ENCODE measurements around the gene MRPL33. TPM values are rescaled to one million over a fixed set of nuclear protein-coding genes. Genes with fewer than 3 reads are reported as not detected.
A peak's percentile ranks its signal among the peaks of the same experiment; 100 is the strongest.
"Not testable (repeated sequence)": the region's sequence is repeated elsewhere in the genome, so short reads cannot be mapped to it uniquely, and the experiment has no call there.

The MRPL33 gene
- total and polyA plus RNA-seq, 2 of the 13 experiments (the other 11 are each of a cell fraction or from before 2014, with no cell fraction given): 69.7 to 218 TPM

DNA sequence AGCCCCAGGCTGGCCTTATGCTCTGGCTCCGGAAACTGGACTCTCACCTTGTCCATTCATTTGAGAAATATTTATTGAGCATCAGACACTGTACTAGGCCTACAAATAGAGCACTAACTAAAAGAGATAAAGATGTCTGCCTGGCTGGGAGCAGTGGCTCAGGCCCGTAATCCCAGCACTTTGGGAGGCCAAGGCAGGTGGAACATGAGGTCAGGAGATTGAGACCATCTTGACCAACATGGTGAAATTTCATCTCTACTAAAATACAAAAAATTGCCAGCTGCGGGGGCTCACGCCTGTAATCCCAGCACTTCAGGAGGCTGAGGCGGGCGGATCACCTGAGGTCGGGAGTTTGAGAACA, 7.6 kb upstream of the MRPL33 start (continued):
- TF ChIP-seq, protein P1, sequence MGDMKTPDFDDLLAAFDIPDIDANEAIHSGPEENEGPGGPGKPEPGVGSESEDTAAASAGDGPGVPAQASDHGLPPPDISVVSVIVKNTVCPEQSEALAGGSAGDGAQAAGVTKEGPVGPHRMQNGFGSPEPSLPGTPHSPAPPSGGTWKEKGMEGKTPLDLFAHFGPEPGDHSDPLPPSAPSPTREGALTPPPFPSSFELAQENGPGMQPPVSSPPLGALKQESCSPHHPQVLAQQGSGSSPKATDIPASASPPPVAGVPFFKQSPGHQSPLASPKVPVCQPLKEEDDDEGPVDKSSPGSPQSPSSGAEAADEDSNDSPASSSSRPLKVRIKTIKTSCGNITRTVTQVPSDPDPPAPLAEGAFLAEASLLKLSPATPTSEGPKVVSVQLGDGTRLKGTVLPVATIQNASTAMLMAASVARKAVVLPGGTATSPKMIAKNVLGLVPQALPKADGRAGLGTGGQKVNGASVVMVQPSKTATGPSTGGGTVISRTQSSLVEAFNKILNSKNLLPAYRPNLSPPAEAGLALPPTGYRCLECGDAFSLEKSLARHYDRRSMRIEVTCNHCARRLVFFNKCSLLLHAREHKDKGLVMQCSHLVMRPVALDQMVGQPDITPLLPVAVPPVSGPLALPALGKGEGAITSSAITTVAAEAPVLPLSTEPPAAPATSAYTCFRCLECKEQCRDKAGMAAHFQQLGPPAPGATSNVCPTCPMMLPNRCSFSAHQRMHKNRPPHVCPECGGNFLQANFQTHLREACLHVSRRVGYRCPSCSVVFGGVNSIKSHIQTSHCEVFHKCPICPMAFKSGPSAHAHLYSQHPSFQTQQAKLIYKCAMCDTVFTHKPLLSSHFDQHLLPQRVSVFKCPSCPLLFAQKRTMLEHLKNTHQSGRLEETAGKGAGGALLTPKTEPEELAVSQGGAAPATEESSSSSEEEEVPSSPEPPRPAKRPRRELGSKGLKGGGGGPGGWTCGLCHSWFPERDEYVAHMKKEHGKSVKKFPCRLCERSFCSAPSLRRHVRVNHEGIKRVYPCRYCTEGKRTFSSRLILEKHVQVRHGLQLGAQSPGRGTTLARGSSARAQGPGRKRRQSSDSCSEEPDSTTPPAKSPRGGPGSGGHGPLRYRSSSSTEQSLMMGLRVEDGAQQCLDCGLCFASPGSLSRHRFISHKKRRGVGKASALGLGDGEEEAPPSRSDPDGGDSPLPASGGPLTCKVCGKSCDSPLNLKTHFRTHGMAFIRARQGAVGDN (CRISPR knock-in tag; IDR thresholded peaks at IDR 0.05): peak; percentile 30; the same call in 1 of the 2 replicates
- TF ChIP-seq ZNF878 (CRISPR knock-in tag; IDR thresholded peaks at IDR 0.05): 0 out of 2 replicates have a peak, but pooled peaks have one; percentile 18
- TF ChIP-seq ZNF577 (CRISPR knock-in tag; IDR thresholded peaks at IDR 0.05; ENCODE audit: borderline replicate concordance, low read depth): no peak
- no peak for TF ChIP-seq PRMT3 (CRISPR knock-in tag; IDR thresholded peaks at IDR 0.05; ENCODE audit: borderline replicate concordance, low read depth)
- TF ChIP-seq SOX13 (IDR thresholded peaks at IDR 0.05): no peak
- TF ChIP-seq SOX13 (CRISPR knock-in tag; conservative IDR thresholded peaks at IDR 0.05 in 1 of 2, IDR thresholded peaks at IDR 0.05 in 1 of 2): no peak
- TF ChIP-seq, protein P2, sequence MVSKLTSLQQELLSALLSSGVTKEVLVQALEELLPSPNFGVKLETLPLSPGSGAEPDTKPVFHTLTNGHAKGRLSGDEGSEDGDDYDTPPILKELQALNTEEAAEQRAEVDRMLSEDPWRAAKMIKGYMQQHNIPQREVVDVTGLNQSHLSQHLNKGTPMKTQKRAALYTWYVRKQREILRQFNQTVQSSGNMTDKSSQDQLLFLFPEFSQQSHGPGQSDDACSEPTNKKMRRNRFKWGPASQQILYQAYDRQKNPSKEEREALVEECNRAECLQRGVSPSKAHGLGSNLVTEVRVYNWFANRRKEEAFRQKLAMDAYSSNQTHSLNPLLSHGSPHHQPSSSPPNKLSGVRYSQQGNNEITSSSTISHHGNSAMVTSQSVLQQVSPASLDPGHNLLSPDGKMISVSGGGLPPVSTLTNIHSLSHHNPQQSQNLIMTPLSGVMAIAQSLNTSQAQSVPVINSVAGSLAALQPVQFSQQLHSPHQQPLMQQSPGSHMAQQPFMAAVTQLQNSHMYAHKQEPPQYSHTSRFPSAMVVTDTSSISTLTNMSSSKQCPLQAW (CRISPR knock-in tag; IDR thresholded peaks at IDR 0.05): no peak
- peak; percentile 66; the same call in 1 of the 2 replicates for TF ChIP-seq ZMYM3 (CRISPR knock-in tag; IDR thresholded peaks at IDR 0.05)
- TF ChIP-seq, protein P3, sequence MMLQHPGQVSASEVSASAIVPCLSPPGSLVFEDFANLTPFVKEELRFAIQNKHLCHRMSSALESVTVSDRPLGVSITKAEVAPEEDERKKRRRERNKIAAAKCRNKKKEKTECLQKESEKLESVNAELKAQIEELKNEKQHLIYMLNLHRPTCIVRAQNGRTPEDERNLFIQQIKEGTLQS (CRISPR knock-in tag; IDR thresholded peaks at IDR 0.05): no peak
- peak; percentile 16; the same call in 1 of the 2 replicates for TF ChIP-seq HDAC1 (CRISPR knock-in tag; IDR thresholded peaks at IDR 0.05)
- TF ChIP-seq ZNF34 (CRISPR knock-in tag; IDR thresholded peaks at IDR 0.05; ENCODE audit: borderline replicate concordance): no peak
- TF ChIP-seq PRPF4 (IDR thresholded peaks at IDR 0.05; ENCODE audit: low read depth, low read length, poor library complexity, severe bottlenecking): no peak

DNA sequence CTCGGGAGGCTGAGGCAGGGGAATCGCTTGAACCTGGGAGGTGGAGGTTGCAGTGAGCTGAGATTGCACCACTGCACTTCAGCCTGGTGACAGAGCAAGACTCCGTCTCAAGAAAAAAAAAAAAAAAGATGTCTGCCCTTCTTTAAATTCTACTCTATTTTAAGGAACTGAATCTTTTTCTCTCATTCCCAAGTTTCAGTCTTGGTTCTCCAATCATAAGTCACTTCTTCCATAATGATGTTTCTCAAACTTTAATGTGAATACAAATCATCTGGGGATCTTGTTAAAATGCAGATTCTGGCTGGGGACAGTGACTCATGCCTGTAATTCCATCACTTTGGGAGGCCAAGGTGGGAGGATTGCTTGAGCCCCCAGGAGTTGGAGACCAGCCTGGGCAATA, 7.0 kb upstream of the MRPL33 start:
- H3K9ac ChIP-seq (ENCODE audit: insufficient read depth, low read depth, low read length); H2AFZ ChIP-seq (ENCODE audit: low read length); DNase-seq (ENCODE audit: low spot score); CTCF ChIA-PET (ENCODE audit: low intra/inter-chr PET ratio, low total read pairs); H4K20me1 ChIP-seq (ENCODE audit: insufficient read depth, low read length); H3K27ac ChIP-seq (ENCODE audit: extremely low read length, insufficient read depth, low read length); intact Hi-C loops (cut with micrococcal nuclease; ENCODE audit: unreplicated experiment); H3K36me3 ChIP-seq (replicated peaks in 1 of 2; ENCODE audit: control insufficient read depth in 1 of 2, insufficient read depth in 2 of 2, low read length in 2 of 2); BruUV-seq (replicated peaks); in situ Hi-C loops (cut with HindIII; ENCODE audit: extremely low pct_ligation_motif_present, low pct_unique_long_range_greater_than_20kb); H3K4me2 ChIP-seq (ENCODE audit: low read depth, low read length); ATAC-seq; H3K4me3 ChIP-seq (replicated peaks in 1 of 3; ENCODE audit: insufficient read depth in 1 of 3, low read depth in 2 of 3, low read length in 3 of 3); FAIRE-seq; H3K79me2 ChIP-seq (ENCODE audit: insufficient read depth, low read length); H3K9me3 ChIP-seq (ENCODE audit: low read length); H3K27me3 ChIP-seq (ENCODE audit: control insufficient read depth in 1 of 2, insufficient read depth in 2 of 2, low read length in 2 of 2): not testable (repeated sequence)
- 94% methylated on average over 3 of the region's 3 CpGs for WGBS (ENCODE audit: low lambda C conversion rate)
- H3K4me1 ChIP-seq (ENCODE audit: insufficient read depth, low read length): peaks cover 63% of the 10 kb centered on the region
- POLR2A ChIA-PET: interaction anchor here (1.2 to 16.2 kb wide), 4 partner anchors 8 to 38 kb away, joined by 3 to 248 read pairs (median 24); no protein-coding TSS in a partner anchor
